ENCODE data around the gene ZBTB45.
A peak's percentile ranks its signal among the peaks of the same experiment; 100 is the strongest.

ZBTB45 gene

DNA sequence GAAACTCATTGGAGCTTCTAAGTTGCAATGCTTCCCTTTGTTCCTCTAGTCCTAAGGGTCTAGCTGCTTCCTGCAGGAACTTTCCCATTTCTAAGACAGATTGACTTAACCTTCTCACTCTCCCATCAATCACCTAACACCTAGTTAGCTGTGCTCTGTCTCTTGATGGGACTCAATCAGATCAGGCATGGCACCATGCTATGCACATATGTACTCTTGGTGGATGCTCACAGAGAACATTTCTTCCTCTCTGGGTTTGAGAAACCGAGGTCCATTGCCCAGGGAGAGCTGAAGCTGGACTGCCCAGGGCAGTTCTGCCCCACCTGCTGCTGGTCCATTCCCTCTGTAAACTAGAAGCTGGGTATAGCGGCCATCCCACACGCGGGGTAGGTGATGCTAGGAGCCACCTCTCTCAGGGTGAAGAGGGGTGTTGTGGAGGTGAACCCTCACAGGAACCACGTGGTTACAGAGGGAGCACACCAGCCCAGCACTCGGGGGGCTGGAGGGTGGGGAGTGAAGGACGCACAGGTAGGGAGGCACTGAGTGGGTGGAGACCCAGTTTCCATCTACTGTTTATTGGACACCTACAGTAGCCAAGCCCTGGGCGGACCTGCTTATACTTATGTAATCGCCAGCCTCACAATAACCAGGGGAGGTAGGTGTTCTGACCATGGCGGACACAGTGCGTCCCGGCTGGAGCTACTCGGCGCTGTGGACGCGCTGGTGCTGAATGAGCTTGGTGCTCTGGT is 41.9 kb upstream of the ZBTB45 start:
- peaks cover 5 to 34% of the 10 kb centered on the region in 2 experiments for H3K36me3 ChIP-seq (ENCODE audit: control insufficient read depth in 2 of 2, insufficient read depth in 1 of 2, low read length in 2 of 2)
- CTCF ChIA-PET = interaction anchor here (0.6 to 2.0 kb wide), 2 partner anchors 41 to 42 kb away, joined by 3 to 5 read pairs; partner anchors contain the start of gene ZBTB45
- POLR2A ChIA-PET = interaction anchor here (2.1 to 3.6 kb wide), 6 partner anchors 9 to 42 kb away, joined by 4 to 19 read pairs (median 16); partner anchors contain the start of genes MZF1, TRIM28 and ZBTB45
- no peak overlapping the region for H3K4me3 ChIP-seq (ENCODE audit: low read depth, low read length)
- no peak for TF ChIP-seq ZNF521 (tag by site-specific recombination; IDR thresholded peaks at IDR 0.05)
- TF ChIP-seq HOXD13 (CRISPR knock-in tag; IDR thresholded peaks at IDR 0.05; ENCODE audit: borderline replicate concordance) = 0 out of 2 replicates have a peak, but pooled peaks have one; percentile 13
- TF ChIP-seq, protein P1, sequence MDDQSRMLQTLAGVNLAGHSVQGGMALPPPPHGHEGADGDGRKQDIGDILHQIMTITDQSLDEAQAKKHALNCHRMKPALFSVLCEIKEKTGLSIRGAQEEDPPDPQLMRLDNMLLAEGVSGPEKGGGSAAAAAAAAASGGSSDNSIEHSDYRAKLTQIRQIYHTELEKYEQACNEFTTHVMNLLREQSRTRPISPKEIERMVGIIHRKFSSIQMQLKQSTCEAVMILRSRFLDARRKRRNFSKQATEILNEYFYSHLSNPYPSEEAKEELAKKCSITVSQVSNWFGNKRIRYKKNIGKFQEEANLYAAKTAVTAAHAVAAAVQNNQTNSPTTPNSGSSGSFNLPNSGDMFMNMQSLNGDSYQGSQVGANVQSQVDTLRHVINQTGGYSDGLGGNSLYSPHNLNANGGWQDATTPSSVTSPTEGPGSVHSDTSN (CRISPR knock-in tag; IDR thresholded peaks at IDR 0.05) = 0 out of 2 replicates have a peak, but pooled peaks have one; percentile 45
- TF ChIP-seq TRIM28 (IDR thresholded peaks at IDR 0.05; ENCODE audit: borderline replicate concordance, low read length) = no peak
- H3K27ac ChIP-seq (ENCODE audit: extremely low read depth, low read depth, low read length) = no peak overlapping the region
- H3K9me3 ChIP-seq (ENCODE audit: control insufficient read depth, insufficient read depth, low read depth, low read length) = no peaks in the 10 kb centered on the region
- peaks cover 10% of the 10 kb centered on the region; the same call in 1 of the 2 replicates for H3K4me1 ChIP-seq (ENCODE audit: control insufficient read depth, insufficient read depth, low read length)

DNA sequence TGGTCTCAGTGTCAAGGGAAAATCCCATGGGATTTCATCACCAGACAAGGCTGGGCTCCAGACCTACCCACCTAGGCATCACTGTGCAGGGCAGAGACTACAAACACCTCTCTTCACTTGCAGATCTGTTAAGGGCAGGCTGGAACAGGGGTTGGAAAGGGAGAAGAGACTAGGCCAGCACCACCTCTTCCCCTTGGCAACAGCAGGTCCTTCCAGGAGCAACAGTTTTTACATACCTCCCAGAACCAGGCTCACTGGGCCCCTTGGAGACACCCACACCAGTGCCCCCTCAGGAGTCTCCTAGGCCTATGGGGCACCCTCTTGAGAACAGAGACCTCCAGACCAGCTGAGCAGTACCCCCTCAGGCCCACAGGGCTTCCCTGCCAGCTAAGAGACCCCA is 41.3 kb upstream of the ZBTB45 start:
- CTCF ChIA-PET = no interaction called here
- Histone ChIP-seq H3K4me1 (ENCODE audit: control insufficient read depth, insufficient read depth, low read length) (peaks cover 10% of the 10 kb centered on the region; the same call in 1 of the 2 replicates), H3K27ac (ENCODE audit: extremely low read depth, low read depth, low read length) (no peak overlapping the region)

DNA sequence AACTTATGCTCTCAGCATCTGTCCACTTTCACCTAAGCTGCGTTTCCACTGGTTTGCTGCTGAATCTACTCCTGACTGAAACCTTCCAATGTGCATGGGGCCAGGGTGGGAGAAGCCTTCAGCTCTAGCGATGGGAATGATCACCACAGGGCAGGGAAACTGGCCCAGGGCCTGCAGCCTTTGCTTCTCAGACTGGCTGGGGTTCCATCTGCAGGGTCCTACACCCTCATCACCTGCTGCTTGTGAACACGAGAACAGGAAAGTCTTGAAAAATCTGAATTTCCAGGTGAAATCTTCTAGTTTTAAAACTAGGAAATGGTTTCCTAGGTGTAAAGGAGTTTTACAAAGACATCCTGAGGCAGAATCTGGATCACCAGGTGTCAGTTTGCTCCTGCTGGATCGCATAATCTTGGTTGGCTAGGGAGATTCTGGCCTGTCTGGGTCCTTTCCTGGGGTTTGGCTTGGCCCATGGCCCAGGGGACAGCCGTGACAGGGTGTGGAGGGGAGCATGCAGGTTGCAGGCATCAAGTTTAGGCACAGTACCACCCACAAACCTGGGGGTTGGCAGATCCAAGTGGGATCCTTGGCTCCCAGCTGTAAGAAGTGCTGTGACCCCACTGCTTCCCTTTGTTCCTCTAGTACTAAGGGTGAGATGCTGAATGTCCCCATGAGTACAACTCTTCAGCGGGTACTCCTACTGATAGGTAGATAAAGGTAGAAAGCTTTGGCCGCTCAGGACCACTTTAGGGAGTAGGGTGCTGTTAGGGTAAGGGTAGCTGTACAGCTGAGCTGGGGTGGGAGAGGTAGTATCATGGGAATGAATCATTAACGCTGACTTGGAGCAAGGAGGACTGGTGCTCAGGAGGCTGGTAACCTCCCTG is 40.6 kb upstream of the ZBTB45 start:
- CTCF ChIA-PET = no interaction called here
- TF ChIP-seq ZNF221 (tag by site-specific recombination; IDR thresholded peaks at IDR 0.05; ENCODE audit: borderline replicate concordance) (no peak), GLIS2 (tag by site-specific recombination; IDR thresholded peaks at IDR 0.05) (no peak), KLF1 (tag by site-specific recombination; IDR thresholded peaks at IDR 0.05) (no peak), ZFHX2 (tag by site-specific recombination; conservative IDR thresholded peaks at IDR 0.05) (no peak), WT1 (tag by site-specific recombination; IDR thresholded peaks at IDR 0.05) (no peak)
- TF ChIP-seq, protein P2, sequence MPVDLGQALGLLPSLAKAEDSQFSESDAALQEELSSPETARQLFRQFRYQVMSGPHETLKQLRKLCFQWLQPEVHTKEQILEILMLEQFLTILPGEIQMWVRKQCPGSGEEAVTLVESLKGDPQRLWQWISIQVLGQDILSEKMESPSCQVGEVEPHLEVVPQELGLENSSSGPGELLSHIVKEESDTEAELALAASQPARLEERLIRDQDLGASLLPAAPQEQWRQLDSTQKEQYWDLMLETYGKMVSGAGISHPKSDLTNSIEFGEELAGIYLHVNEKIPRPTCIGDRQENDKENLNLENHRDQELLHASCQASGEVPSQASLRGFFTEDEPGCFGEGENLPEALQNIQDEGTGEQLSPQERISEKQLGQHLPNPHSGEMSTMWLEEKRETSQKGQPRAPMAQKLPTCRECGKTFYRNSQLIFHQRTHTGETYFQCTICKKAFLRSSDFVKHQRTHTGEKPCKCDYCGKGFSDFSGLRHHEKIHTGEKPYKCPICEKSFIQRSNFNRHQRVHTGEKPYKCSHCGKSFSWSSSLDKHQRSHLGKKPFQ (tag by site-specific recombination; IDR thresholded peaks at IDR 0.05) = no peak
- TF ChIP-seq, protein P3, sequence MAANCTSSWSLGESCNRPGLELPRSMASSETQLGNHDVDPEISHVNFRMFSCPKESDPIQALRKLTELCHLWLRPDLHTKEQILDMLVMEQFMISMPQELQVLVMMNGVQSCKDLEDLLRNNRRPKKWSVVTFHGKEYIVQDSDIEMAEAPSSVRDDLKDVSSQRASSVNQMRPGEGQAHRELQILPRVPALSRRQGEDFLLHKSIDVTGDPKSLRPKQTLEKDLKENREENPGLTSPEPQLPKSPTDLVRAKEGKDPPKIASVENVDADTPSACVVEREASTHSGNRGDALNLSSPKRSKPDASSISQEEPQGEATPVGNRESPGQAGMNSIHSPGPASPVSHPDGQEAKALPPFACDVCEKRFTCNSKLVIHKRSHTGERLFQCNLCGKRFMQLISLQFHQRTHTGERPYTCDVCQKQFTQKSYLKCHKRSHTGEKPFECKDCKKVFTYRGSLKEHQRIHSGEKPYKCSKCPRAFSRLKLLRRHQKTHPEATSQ (tag by site-specific recombination; IDR thresholded peaks at IDR 0.05) = no peak

More for the DNA sequence above, 41.3 kb upstream of the ZBTB45 start:
- Histone ChIP-seq H3K9me3 (ENCODE audit: control insufficient read depth, insufficient read depth, low read depth, low read length) (no peaks in the 10 kb centered on the region), H3K36me3 (ENCODE audit: control insufficient read depth in 2 of 2, insufficient read depth in 1 of 2, low read length in 2 of 2) (peaks cover 9 to 40% of the 10 kb centered on the region in 2 experiments), H3K4me3 (ENCODE audit: low read depth, low read length) (no peak overlapping the region)
- POLR2A ChIA-PET = interaction anchor here (2.1 to 3.6 kb wide), 6 partner anchors 8 to 41 kb away, joined by 4 to 19 read pairs (median 16); partner anchors contain the start of genes MZF1, TRIM28 and ZBTB45
- TF ChIP-seq ZFP41 (tag by site-specific recombination; IDR thresholded peaks at IDR 0.05; ENCODE audit: borderline replicate concordance) (no peak), ZNF404 (tag by site-specific recombination; IDR thresholded peaks at IDR 0.05) (no peak), ZNF157 (tag by site-specific recombination; IDR thresholded peaks at IDR 0.05) (no peak), ZBTB20 (tag by site-specific recombination; IDR thresholded peaks at IDR 0.05) (no peak), ZNF138 (tag by site-specific recombination; IDR thresholded peaks at IDR 0.05; ENCODE audit: borderline replicate concordance) (no peak), KLF10 (tag by site-specific recombination; IDR thresholded peaks at IDR 0.05) (no peak), SCRT2 (tag by site-specific recombination; IDR thresholded peaks at IDR 0.05) (no peak), ZNF426 (tag by site-specific recombination; IDR thresholded peaks at IDR 0.05) (no peak)
- TF ChIP-seq, protein P4, sequence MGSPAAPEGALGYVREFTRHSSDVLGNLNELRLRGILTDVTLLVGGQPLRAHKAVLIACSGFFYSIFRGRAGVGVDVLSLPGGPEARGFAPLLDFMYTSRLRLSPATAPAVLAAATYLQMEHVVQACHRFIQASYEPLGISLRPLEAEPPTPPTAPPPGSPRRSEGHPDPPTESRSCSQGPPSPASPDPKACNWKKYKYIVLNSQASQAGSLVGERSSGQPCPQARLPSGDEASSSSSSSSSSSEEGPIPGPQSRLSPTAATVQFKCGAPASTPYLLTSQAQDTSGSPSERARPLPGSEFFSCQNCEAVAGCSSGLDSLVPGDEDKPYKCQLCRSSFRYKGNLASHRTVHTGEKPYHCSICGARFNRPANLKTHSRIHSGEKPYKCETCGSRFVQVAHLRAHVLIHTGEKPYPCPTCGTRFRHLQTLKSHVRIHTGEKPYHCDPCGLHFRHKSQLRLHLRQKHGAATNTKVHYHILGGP (tag by site-specific recombination; IDR thresholded peaks at IDR 0.05) = no peak
- TF ChIP-seq, protein P5, sequence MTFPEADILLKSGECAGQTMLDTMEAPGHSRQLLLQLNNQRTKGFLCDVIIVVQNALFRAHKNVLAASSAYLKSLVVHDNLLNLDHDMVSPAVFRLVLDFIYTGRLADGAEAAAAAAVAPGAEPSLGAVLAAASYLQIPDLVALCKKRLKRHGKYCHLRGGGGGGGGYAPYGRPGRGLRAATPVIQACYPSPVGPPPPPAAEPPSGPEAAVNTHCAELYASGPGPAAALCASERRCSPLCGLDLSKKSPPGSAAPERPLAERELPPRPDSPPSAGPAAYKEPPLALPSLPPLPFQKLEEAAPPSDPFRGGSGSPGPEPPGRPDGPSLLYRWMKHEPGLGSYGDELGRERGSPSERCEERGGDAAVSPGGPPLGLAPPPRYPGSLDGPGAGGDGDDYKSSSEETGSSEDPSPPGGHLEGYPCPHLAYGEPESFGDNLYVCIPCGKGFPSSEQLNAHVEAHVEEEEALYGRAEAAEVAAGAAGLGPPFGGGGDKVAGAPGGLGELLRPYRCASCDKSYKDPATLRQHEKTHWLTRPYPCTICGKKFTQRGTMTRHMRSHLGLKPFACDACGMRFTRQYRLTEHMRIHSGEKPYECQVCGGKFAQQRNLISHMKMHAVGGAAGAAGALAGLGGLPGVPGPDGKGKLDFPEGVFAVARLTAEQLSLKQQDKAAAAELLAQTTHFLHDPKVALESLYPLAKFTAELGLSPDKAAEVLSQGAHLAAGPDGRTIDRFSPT (tag by site-specific recombination; IDR thresholded peaks at IDR 0.05) = no peak

More for the DNA sequence above, 40.6 kb upstream of the ZBTB45 start:
- POLR2A ChIA-PET = interaction anchor here (1.0 to 4.0 kb wide), 15 partner anchors 8 to 152 kb away, joined by 3 to 62 read pairs (median 12); partner anchors contain the start of genes MZF1, TRIM28, ZBTB45 and ZNF324B
- Histone ChIP-seq H3K4me1 (ENCODE audit: control insufficient read depth, insufficient read depth, low read length) (peaks cover 14% of the 10 kb centered on the region), H3K9me3 (ENCODE audit: control insufficient read depth, insufficient read depth, low read depth, low read length) (no peaks in the 10 kb centered on the region), H3K36me3 (ENCODE audit: control insufficient read depth in 2 of 2, insufficient read depth in 1 of 2, low read length in 2 of 2) (peaks cover 9 to 47% of the 10 kb centered on the region in 2 experiments), H3K4me3 (ENCODE audit: low read depth, low read length) (peak overlapping the region; percentile 89), H3K27ac (ENCODE audit: extremely low read depth, low read depth, low read length) (peak overlapping the region; percentile 99; the same call in 1 of the 2 replicates)
